NCI-H2227 treated with DMSO at 0.1 percent for 48 hours (cell line): Measurements from ENCODE around the gene ANKRD34A.

Experiments
- DNase-seq: peaks from one replicate; lab custom pipeline; 2025; lab: John Stamatoyannopoulos, UW

Gene ANKRD34A

DNA sequence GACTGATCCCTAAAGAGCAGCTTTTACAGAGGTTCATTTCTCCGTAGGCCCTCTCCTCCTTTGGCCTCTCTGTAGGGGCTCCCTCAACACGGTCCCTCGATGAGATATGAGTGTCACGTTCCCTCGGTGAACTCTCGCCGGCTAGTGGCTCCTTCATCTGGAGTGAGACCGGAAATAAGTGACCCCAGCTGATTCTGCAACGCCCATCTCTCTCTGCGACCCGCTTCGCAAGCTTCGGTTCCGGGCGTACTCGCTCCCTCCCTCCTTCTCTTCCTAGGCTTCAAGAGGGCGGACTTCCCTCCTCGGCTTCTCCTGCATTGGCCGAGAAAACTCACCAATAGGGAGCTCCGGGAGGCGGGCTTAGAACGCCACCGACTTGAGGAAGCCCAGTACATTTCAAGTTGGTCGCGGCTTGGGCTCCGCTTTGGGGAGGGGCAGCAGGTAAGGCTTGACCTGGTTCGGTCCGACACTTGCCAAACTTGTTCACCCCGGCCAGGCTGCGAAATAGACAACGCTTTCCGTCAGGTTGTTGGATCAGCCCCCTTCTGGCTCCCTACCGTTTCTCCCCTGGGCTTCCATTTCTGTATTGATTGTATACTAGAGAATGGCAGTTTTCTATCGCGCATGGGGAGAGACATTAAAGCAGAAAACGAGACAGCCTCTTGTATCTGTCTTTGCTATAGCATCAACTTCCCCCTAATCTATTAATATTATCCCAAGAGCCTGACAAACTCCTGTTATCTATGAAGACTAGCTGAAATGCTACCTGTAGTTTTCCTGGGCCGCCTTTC lies at the start of gene ANKRD34A, which contains the start of gene POLR3GL:
TSS of gene ANKRD34A (minus strand) at position 248 of the 791 bp plus-strand sequence. CDS start 2,816 bp downstream, outside the sequence.
TSS of gene POLR3GL (plus strand) at position 363 of the 791 bp plus-strand sequence. CDS start 10,176 bp downstream, outside the sequence.
- peak; percentile 88 for DNase-seq

DNA sequence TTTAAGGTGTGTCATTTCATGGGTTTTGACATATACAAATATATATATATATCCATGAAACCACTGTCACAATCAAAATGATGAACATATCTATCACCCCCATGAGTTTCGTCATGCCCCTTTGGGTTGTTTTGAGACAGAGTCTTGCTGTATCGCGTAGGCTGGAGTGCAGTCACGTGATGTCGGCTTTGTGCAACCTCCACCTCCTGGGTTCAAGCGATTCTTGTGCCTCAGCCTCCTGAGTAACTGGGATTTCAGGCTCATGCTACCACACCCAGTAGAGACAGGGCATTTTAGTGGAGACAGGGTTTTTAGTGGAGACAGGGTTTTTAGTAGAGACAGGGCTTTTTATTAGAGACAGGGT lies 49.2 kb upstream of the ANKRD34A start:
- DNase-seq: no peak

DNA sequence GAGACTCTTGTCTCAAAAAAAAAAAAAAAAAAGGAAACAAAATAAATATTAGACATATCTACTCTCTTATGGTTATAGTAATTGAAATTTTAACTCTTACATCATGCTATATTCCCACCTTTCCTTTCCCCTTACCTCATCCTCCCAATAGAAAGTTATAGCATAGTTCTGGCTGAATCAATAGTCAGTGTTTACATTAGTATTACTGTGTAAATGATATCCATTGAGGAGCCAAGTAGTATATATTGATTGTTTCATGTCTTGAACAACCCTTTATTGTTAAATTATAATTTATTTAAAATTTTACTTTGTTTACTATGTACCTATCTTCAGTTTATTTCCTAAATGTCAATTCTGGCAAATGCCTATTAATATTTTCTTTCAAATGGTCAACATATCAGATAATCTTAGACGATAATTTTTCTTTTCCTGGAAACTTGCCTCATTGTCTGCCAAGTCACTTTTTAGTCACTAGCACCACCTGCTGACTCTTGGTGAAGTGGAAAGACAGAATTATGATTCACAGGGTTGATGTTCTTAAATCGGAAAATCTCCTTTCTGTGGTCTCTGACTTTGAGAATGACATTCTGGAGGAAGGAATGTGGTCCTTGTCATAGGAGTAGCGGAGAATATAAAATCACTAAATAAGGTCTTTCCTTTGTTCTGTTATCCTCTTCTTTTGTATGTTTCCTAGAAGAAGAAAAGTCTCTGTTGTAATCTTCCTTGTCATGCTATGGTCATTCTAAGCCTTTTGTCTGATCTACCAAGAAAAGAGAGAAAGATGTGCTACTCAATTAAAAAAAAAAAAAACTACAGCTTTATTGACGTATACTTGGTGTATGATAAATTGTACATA lies 48.6 kb upstream of the ANKRD34A start:
- DNase-seq: peak; percentile 75

DNA sequence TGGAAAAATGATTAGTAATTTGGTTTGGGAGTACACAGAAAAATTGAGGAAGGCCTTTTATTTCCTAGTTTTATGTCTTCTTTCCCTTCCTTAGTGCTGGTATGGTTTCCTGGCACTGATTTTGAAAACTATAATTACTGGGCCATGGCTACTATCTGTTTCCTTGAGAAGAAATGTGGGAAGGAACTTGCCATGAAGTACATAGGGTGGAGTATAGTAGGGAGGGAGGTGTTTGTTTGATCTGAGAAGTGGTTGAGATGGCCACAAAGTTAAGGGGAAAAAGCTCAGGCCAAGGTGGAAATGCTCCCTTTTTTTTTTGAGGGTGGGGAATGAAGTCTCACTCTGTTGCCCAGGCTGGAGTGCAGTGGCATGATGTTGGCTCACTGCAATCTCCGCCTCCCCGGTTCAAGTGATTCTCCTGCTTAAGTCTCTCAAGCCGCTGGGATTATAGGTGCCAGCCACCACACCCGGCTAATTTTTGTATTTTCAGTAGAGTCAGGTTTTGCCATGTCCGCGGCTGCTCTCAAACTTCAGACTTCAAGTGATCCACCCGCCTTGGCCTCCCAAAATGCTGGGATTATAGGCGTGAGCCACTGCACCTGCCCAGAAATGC lies 45.9 kb upstream of the ANKRD34A start:
- DNase-seq: no peak

DNA sequence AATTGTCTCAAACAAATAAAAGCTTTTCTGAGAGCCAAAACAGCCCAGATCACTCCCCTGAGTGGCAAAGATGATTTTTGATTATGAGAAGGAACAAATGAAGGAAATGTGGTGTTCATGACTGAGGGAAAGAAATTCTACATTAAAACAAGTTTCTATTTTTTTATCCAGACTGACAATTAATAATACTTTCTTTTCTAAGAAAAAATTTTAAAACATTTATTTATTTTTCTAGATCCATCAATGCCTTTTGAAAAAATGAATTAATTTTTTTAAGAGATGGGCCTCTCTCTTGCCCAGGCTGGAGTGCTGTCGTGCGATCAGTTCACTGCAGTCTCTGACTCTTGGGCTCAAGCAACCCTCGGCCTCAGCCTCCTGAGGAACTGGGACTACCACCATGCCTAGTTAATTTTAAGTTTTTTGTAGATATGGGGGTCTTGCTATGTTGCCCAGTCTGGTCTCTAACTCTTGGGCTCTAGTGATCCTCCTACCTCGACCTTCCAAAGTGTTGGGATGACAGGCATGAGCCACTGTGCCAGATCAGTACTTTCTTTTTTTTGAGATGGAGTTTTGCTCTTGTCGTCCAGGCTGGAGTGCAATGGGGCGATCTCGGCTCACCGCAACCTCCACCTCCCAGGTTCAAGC lies 43.2 kb upstream of the ANKRD34A start:
- DNase-seq: no peak

DNA sequence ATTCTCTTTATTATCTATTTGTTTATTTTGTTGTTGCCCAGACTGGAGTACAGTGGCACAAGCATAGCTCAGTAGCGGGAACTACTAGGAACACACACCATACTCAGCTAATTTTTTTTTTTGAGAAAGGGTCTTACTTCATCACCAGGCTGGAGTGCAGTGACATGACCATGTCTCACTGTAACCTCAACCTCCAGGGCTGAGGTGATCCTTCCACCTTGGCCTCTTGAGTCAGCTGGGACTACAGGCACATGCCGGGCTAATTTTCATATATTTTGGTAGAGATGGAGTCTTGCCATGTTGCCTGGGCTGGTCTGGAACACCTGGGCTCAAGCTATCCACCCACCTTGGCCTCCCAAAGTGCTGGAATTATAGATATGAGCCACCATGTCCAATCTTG lies 37.3 kb upstream of the ANKRD34A start:
- DNase-seq: no peak

DNA sequence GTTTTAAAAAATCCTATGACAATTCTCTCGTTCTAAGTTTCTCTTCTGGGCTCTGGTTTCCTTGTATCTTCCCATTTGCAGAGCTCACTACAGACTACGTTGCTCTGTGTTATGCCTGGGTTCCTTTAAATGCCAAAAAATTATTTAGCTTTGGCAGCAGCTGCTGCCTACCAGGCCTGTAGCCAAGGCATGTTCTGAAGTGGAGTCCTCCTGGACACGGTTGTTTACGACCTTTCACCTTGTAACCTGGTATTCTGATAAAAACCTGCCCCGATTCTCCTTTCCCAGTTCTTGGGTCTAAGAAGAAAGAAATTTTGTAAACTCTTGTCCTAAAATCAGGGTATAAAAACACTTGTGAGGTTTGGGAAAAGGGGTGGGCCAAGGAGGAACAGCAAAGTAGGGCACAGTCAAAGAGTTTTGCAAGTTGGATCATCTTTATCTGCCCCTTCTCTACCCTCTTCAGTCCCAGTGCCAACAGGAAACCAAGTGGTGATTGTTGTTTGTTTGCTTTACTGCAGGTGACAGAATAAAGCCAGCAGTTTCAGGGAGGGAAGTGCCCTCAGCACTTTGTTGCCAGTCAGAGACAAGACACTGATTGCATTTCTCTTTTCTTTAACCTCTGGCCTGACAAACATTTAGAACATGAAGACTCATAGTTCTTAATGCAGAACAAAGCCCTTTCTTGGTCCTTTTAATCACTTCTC lies 35.1 kb upstream of the ANKRD34A start:
- DNase-seq: no peak

DNA sequence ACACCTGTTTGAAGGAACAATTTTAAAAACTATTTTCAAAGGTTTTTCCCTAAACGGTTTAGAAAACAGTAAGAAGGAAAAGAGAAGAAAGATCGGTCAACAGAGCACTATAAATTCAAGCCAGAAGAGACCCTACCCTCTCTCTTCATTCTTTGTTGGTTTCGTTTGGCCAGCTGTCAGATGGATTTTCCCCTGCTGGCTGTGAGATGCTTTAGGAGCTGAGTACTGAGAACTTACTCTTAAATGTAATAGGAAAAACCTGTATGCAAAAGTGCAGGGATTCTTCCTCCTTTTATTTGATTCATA lies 33.3 kb upstream of the ANKRD34A start:
- DNase-seq: no peak

DNA sequence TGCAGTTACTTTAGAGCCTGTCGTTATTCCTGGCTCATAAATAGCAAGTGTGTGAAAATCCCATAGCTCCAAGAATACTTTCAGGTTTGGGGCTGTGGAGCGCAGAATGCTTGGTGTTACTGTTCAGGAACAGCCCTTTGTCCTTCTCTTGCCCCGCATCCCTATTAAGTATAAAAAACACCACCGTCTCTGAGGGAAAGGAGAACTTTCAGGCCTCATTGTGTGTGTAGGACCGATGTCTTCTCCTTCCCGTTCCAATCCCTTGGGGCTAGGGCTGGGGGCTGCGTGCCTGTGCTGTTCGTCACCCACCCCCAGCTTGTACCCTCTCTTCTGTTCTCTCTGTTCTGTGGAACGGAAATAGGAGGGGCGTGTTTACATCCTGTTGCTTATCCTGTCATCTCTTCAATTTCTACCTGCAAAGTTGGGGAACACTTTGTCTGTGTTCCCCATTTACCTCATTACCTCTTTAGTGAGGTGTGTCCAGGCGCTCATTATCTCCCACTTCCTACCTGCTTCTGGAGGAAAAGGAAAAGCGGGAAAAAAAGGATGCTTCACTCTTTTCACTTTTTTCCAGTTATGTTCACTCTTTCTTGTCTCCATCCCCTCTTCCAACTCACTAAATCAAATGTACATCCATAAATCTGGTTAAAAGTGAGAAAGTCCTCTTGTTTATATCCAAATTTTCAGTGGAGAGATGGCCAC lies 32.8 kb upstream of the ANKRD34A start:
- no peak for DNase-seq

DNA sequence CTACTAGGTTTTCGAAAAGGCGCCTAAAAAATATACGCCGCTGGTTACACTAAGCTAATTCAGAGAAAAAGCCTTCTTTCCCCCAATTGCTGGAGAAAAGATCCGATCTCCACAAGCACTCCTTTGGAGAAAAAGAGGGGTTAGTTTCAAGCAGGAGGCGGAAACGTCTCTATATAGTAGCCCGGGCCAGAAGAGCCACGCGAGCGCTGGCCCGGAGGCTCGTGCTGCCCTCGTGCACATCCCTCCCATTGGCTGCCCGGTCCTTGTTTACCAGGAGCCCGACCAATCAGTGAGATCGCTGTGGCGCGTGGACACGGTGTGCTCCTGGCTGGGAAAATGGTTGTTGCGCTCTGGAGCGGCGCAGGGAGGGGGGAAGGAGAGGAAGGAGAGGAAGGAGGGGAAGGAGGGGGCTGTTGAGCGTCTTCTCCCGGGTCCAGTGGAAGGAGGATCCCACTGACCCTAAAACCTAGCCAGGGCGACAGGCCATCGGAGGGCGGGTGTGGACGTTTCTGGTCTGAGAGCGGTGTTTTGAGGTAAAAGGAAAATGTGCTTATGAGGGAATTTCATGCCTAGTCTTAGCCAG lies 32.1 kb upstream of the ANKRD34A start, which contains the start of gene TXNIP:
TSS of gene TXNIP (minus strand) at position 147 of the 583 bp plus-strand sequence. CDS start 313 bp downstream, outside the sequence.
- peak; percentile 96 for DNase-seq

DNA sequence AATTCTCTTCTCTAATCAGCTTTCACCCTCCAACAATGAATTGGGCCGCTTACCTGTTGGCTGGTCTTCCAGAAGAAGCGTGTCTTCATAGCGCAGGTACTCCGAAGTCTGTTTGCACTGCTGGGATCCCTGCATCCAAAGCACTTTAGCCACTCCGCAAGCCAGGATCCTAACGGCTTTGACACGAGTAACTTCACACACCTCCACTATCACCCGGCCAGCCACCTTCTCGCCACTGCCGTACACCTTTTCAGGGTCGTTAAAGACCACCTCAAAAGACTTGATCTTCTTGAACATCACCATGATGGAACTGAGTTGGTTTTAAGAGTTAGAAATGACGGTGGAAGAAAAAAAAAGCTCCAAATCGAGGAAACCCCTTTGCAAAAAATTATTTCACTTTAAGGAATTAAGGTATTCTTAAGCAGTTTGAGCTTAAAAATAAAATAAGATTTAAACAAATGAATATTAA lies 31.6 kb upstream of the ANKRD34A start:
- no peak for DNase-seq

DNA sequence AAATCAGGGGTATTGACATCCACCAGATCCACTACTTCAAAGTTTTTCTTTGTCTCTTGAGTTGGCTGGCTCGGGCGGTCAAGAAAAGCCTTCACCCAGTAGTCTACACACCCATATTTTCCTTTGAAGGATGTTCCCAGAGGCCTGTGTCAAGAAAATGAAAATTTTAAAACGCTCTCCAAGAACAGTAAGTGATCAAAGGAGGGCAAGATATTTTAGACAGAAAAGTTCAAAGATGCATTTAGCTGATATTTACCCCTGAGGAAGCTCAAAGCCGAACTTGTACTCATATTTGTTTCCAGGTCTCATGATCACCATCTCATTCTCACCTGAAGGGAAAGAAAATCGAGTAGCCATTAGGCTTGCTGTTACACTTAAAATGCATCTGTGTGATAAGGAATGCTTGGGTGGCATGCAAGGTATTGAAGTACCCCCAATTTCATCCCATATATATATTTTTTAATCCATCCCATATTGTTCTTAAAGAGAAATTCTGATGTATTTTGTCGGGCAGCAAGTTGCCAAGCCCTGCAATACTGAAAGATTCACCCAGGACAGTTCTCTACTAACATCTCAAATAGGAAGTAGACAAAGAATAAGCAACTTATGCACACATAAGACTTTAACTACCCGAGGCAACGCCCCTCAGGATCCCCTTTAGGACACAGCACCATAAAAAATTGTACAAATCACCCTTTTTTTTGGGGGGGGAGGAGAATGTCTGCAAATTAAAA lies 30.9 kb upstream of the ANKRD34A start:
- DNase-seq: no peak

DNA sequence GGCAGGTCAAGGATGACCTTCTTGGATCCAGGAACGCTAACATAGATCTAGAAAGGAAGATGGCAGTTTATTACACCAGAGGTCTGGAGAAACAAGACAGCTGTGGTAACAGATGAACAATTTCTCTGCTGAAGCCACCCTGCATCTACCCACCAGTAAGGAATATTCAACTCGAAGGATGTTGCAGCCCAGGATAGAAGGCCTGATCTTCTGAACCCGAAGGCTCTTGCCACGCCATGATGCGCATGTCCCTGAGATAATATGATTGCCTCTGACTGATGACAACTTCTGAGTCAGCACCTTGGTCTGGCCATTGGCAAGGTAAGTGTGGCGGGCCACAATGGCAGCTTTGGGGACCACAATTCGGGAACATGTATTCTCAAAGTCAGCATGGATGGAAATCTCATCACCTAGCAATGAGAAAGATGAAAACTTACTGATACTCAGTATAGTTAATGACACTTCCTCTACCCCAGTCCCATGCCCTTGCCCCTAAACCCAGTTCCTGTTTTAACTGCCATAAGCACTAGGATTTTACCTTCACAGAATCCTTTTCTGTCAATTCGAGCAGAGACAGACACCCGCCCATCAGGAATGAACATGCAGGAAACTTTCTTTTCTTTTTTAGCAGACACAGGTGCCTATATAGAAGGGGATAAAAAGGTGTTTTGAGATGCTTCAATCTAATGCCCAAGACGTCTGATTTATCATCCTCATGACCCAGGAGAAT lies 30.2 kb upstream of the ANKRD34A start:
- no peak for DNase-seq

DNA sequence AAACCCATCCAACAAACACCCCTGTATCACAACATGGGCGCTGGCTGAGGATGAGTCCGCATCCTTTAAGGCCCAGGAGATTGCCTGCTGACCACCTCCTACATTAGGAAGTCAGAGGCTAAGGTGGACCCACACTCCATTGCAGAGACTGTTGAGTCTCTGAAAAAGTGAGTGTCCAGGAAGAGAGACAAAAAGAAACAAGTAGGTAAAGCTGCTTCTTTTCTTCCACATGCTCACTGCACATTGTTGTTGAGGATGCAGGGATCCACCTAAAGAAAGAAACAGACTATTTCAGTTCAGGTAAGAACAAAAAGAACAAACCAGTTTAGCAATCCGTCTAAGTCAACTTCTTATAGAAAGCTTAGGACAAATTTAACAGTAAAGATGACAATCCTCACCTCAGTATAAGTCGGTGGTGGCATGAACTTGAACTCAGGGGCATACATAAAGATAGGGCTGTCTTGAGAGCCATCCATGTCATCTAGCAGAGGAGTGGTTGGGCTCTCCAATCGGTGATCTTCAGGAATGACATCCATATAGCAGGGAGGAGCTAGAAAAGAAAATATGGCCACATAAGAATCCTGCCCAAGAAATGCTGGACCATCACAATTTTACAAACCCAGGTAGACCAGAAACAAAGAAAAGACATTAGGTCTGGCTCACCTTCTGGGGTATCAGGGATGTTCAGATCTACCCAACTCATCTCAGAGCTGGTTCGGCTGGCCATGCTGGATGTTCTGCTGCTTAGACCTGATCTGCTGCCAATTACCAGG lies 29.4 kb upstream of the ANKRD34A start:
- no peak for DNase-seq

DNA sequence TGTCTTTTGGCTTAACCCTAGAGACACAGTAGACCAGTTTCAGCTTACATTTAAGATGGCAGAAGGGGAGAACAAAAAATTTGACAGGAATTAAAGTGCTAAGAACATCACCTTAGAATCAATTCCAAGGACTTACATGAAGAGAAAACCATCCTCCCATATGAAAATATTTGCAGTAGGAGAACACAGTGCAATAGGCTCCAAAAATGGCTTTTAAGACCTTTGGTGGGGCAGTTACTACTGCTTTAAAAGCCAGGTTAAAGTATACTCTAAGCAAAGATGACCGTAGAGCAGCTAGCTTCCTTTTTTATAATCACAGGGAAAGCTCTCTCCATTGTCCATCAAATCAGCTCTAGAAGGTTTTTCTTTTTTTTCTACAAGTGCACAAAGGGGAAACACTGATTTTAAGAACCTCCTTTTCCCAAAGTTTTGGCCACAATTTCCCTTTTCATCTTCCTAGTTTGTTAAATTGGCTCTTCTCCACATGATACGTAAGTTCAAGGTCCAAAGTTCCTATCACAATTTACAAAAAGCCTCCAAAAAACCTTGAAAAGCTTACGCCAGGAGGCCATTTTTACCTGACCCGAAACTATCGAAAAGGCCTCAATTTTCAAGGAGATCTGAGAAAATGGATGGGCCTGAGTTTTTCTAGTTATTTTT lies 28.7 kb upstream of the ANKRD34A start:
- no peak for DNase-seq

DNA sequence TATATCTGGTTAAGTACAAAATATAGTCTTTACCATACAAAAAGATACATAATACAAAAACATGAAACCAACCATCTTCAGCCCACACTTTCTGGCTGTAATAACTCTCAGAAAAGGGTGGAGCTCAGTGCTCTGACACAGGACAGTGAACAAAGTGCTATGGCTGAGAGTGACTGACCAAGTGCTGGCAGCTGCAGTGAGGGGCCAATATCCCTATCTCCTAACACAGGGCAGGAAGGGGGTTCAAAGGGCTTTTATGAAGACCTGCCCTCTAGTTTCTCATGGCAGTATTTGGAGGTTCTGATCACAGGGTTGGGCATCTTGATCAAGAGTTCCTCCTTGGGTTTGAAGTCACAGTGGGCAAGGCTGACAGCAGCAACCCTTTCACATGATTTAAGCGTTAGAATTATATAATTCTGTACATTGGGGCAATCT lies 28.1 kb upstream of the ANKRD34A start:
- no peak for DNase-seq

DNA sequence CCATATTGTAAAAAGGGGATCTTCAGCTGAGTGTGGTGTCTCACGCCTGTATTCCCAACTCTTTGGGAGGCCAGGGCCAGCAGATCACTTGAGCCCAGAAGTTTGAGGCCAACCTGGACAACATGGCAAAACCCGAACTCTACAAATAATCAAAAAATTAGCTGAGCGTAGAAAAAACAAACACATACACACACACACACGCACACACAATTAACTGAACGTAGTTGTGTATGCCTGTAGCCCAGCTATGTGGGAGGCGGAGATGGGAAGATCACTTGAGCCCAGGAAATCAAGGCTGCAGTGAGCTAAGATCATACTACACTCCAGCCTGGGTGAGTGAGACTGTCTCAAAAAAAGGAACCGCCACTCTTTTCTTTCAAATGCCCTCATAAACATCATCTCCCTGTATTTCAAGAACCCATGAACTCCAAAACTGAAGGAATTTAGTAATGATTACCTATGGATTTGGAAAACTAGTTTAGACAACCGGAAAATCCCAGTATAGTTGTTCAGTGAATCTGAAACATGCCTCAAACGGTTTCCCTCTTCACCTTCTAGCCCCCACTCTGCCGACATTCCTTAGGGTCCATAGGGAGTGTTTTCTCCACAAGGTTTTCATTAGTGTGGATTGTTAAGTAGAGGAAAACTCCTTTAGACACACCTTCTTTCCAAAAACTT lies 27.5 kb upstream of the ANKRD34A start:
- DNase-seq: no peak
